HEK293 (cell line): Measurements from ENCODE around the gene UBE3B.
A peak's percentile ranks its signal among the peaks of the same experiment; 100 is the strongest.

Source experiments
- CTCF ChIA-PET: fragments of 350-600 bp; formaldehyde crosslinking; extraction: SDS; loops from one replicate; lab custom pipeline; 2021; ENCODE audit warnings: antibody characterized with exemption; lab: Yijun Ruan, JAX
- POLR2A ChIA-PET: fragments of 300-600 bp; formaldehyde crosslinking; extraction: SDS; loops from one replicate; lab custom pipeline; 2020; ENCODE audit warnings: antibody characterized with exemption, inconsistent platforms; lab: Yijun Ruan, JAX
- H3K27ac ChIP-seq: fragments of 200-500 bp; sonication (Bioruptor generic); 2 replicates; pipeline ENCODE4 v1.5.1; 2014; ENCODE audit warnings: low read depth, low read length, control low read depth, inconsistent platforms; ENCODE audit errors: extremely low read depth
- H3K36me3 ChIP-seq, 2 experiments: fragments of 200-500 bp in 1 of 2; sonication (Bioruptor generic) in 1 of 2; 1 replicate in 1 of 2; 2 replicates in 1 of 2; pipeline ENCODE4 v1.5.1; 2014 to 2017; ENCODE audit warnings: inconsistent platforms in 2 of 2, low read length in 2 of 2; ENCODE audit not compliant: control insufficient read depth in 2 of 2, insufficient read depth in 1 of 2
- H3K4me1 ChIP-seq: fragments of 200-500 bp; sonication (Bioruptor generic); 2 replicates; pipeline ENCODE4 v1.5.1; 2014; ENCODE audit warnings: mild to moderate bottlenecking, low read length, inconsistent platforms; ENCODE audit not compliant: control insufficient read depth, insufficient read depth
- H3K4me3 ChIP-seq: 2 replicates; pipeline ENCODE4 v1.5.1; 2011; ENCODE audit warnings: low read depth, mild to moderate bottlenecking, control low read depth, low read length, moderate library complexity
- H3K9me3 ChIP-seq: fragments of 200-500 bp; sonication (Bioruptor generic); 2 replicates; pipeline ENCODE4 v1.5.1; 2014; ENCODE audit warnings: low read depth, low read length, inconsistent platforms; ENCODE audit not compliant: control insufficient read depth, insufficient read depth
- EGR2 ChIP-seq: fragments of 450-650 bp; formaldehyde crosslinking; IDR thresholded peaks from 2 replicates; pipeline ENCODE4 v1.5.1; 2016; ENCODE audit warnings: low read depth, missing biosample characterization, missing genetic modification characterization
- FEZF1 ChIP-seq: fragments of 450-650 bp; formaldehyde crosslinking; IDR thresholded peaks from 2 replicates; pipeline ENCODE4 v1.5.1; 2016; ENCODE audit warnings: missing biosample characterization, missing genetic modification characterization
- ZBTB8A ChIP-seq: fragments of 450-650 bp; formaldehyde crosslinking; IDR thresholded peaks from 2 replicates; pipeline ENCODE4 v1.5.1; 2016; ENCODE audit warnings: missing biosample characterization, missing genetic modification characterization
- ZNF157 ChIP-seq: fragments of 450-650 bp; formaldehyde crosslinking; IDR thresholded peaks from 2 replicates; pipeline ENCODE4 v1.5.1; 2016; ENCODE audit warnings: missing biosample characterization, missing genetic modification characterization
- ZNF184 ChIP-seq: fragments of 450-650 bp; IDR thresholded peaks from 2 replicates; pipeline ENCODE4 v1.5.1; 2018; ENCODE audit warnings: missing biosample characterization, mild to moderate bottlenecking, missing genetic modification characterization
- ZNF2 ChIP-seq: fragments of 450-650 bp; formaldehyde crosslinking; IDR thresholded peaks from 2 replicates; pipeline ENCODE4 v1.5.1; 2016; ENCODE audit warnings: missing biosample characterization, missing genetic modification characterization
- ZNF354C ChIP-seq: fragments of 450-650 bp; formaldehyde crosslinking; IDR thresholded peaks from 2 replicates; pipeline ENCODE4 v1.5.1; 2016; ENCODE audit warnings: missing biosample characterization, missing genetic modification characterization, low read depth, borderline replicate concordance
- ZNF571 ChIP-seq: fragments of 450-650 bp; formaldehyde crosslinking; IDR thresholded peaks from 2 replicates; pipeline ENCODE4 v1.5.0; 2017; ENCODE audit warnings: missing biosample characterization, missing genetic modification characterization
- ZNF600 ChIP-seq: fragments of 450-650 bp; formaldehyde crosslinking; IDR thresholded peaks from 2 replicates; pipeline ENCODE4 v1.5.1; 2016; ENCODE audit warnings: missing biosample characterization, missing genetic modification characterization
- ZNF623 ChIP-seq: fragments of 450-650 bp; formaldehyde crosslinking; IDR thresholded peaks from 2 replicates; pipeline ENCODE4 v1.5.1; 2016; ENCODE audit warnings: missing biosample characterization, missing genetic modification characterization
- TF ChIP-seq, protein P1 (sequence below): fragments of 450-650 bp; formaldehyde crosslinking; IDR thresholded peaks from 2 replicates; pipeline ENCODE4 v1.5.1; 2016; ENCODE audit warnings: missing biosample characterization, missing genetic modification characterization
- TF ChIP-seq, protein P2 (sequence below): fragments of 450-650 bp; formaldehyde crosslinking; IDR thresholded peaks from 2 replicates; pipeline ENCODE4 v1.5.1; 2016; ENCODE audit warnings: missing biosample characterization, missing genetic modification characterization
- TF ChIP-seq, protein P3 (sequence below): fragments of 450-650 bp; formaldehyde crosslinking; IDR thresholded peaks from 2 replicates; pipeline ENCODE4 v1.5.1; 2016; ENCODE audit warnings: missing biosample characterization, missing genetic modification characterization, borderline replicate concordance

Gene UBE3B

DNA sequence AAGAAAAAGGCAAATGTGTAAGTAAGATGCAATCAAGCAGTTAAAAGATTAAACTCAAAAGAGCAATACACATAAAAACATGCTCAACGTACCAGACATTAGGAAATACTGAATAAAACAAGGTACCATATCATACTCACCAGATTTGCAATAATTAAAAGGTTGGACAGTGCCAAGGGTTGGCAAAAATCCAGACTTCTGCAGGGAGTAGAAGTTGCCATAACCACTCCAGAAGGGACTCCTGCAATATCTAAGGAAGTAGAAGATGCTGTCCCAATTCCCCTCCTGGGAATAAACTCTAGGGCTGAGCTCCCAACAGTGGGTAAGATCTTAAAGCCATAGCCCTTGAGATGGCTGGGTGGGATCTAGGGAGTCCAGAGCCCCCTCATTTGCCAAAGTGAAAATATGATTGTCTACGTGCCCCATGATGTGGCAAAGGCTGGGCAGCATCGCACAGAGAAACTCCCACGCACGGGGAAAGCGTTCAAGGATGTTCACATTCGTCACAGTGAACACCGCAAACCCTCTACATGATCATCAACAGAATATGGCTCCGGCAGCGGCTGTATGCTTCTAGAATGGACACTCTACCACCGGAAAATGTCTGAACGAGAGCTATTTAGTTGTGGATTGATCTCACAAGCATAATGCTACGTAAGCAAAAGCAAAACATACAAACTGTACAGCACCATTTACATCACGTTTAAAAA lies 12.6 kb upstream of the UBE3B start:
- Histone ChIP-seq H3K27ac (no peak overlapping the region), H3K4me3 (no peak overlapping the region), H3K4me1 (peaks cover 16% of the 10 kb centered on the region), H3K36me3 (peaks cover 0 to 57% of the 10 kb centered on the region in 2 experiments; a peak in 2 of 3 replicates), H3K9me3 (no peaks in the 10 kb centered on the region)
- CTCF ChIA-PET, result interaction anchor here (0.6 to 5.3 kb wide), 4 partner anchors 12 to 71 kb away, joined by 3 to 27 read pairs (median 4); no protein-coding TSS in a partner anchor
- TF ChIP-seq ZNF623 (tag by site-specific recombination) (no peak), ZBTB8A (no peak), ZNF2 (tag by site-specific recombination) (no peak), ZNF354C (tag by site-specific recombination) (no peak), FEZF1 (tag by site-specific recombination) (0 out of 2 replicates have a peak, but pooled peaks have one; percentile 17), ZNF600 (0 out of 2 replicates have a peak, but pooled peaks have one; percentile 31)
- TF ChIP-seq, protein P1, sequence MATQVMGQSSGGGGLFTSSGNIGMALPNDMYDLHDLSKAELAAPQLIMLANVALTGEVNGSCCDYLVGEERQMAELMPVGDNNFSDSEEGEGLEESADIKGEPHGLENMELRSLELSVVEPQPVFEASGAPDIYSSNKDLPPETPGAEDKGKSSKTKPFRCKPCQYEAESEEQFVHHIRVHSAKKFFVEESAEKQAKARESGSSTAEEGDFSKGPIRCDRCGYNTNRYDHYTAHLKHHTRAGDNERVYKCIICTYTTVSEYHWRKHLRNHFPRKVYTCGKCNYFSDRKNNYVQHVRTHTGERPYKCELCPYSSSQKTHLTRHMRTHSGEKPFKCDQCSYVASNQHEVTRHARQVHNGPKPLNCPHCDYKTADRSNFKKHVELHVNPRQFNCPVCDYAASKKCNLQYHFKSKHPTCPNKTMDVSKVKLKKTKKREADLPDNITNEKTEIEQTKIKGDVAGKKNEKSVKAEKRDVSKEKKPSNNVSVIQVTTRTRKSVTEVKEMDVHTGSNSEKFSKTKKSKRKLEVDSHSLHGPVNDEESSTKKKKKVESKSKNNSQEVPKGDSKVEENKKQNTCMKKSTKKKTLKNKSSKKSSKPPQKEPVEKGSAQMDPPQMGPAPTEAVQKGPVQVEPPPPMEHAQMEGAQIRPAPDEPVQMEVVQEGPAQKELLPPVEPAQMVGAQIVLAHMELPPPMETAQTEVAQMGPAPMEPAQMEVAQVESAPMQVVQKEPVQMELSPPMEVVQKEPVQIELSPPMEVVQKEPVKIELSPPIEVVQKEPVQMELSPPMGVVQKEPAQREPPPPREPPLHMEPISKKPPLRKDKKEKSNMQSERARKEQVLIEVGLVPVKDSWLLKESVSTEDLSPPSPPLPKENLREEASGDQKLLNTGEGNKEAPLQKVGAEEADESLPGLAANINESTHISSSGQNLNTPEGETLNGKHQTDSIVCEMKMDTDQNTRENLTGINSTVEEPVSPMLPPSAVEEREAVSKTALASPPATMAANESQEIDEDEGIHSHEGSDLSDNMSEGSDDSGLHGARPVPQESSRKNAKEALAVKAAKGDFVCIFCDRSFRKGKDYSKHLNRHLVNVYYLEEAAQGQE, result peak; percentile 73
- TF ChIP-seq, protein P2, sequence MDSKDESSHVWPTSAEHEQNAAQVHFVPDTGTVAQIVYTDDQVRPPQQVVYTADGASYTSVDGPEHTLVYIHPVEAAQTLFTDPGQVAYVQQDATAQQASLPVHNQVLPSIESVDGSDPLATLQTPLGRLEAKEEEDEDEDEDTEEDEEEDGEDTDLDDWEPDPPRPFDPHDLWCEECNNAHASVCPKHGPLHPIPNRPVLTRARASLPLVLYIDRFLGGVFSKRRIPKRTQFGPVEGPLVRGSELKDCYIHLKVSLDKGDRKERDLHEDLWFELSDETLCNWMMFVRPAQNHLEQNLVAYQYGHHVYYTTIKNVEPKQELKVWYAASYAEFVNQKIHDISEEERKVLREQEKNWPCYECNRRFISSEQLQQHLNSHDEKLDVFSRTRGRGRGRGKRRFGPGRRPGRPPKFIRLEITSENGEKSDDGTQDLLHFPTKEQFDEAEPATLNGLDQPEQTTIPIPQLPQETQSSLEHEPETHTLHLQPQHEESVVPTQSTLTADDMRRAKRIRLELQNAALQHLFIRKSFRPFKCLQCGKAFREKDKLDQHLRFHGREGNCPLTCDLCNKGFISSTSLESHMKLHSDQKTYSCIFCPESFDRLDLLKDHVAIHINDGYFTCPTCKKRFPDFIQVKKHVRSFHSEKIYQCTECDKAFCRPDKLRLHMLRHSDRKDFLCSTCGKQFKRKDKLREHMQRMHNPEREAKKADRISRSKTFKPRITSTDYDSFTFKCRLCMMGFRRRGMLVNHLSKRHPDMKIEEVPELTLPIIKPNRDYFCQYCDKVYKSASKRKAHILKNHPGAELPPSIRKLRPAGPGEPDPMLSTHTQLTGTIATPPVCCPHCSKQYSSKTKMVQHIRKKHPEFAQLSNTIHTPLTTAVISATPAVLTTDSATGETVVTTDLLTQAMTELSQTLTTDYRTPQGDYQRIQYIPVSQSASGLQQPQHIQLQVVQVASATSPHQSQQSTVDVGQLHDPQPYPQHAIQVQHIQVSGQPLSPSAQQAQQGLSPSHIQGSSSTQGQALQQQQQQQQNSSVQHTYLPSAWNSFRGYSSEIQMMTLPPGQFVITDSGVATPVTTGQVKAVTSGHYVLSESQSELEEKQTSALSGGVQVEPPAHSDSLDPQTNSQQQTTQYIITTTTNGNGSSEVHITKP (tag by site-specific recombination), result no peak
- POLR2A ChIA-PET, result interaction anchor here (1.8 kb wide), 1 partner anchor 12 kb away, joined by 5 read pairs; the partner anchor contains the start of genes KCTD10 and UBE3B

DNA sequence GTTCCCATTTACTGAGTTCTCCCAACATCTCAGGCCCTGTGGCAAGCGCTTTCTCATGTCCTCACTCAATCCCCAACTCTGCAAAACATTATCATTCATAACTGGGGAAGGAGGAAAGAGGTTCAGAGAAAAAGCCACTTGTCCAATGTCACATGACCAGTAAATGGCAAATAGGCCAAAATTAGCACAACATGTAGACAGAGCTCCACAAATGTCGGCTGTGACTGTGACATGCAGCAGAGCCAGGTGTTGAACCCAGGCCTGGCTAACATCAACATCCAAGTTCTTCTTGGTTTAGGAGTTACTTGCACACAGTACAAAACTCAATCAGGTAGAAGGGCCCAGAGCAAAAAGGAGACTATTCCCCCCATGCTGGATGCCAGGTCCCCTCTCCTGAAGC lies 11.1 kb upstream of the UBE3B start:
- Histone ChIP-seq H3K4me1 (peaks cover 16% of the 10 kb centered on the region), H3K36me3 (peaks cover 0 to 52% of the 10 kb centered on the region in 2 experiments; a peak in 2 of 3 replicates), H3K4me3 (no peak overlapping the region), H3K27ac (no peak overlapping the region), H3K9me3 (no peaks in the 10 kb centered on the region)
- CTCF ChIA-PET, result no interaction called here
- TF ChIP-seq ZNF571 (no peak), ZNF184 (tag by site-specific recombination) (no peak)
- POLR2A ChIA-PET, result no interaction called here

DNA sequence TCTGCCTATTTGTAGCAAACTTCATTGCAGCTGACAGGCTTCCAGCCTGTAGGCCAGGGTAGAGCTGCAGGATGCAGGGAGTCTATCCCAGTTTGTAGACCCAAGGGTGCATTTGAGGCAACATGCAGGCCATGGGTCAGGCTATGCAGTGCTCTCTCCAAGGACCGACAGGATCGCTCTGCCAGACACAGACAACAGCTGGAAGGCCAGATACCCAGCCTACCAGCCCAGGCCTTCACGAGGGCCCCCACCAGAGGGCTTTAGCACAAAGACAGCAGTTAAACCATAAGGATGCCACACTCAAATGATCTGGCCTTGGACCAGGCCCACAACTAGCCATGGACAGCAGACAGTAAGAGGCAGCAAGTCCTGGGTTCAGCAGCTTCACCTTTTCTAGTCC lies 10.6 kb upstream of the UBE3B start:
- ChIA-PET CTCF (no interaction called here), POLR2A (interaction anchor here (1.1 kb wide), 1 partner anchor 10 kb away, joined by 5 read pairs; the partner anchor contains the start of genes KCTD10 and UBE3B)
- peaks cover 0 to 52% of the 10 kb centered on the region in 2 experiments; a peak in 2 of 3 replicates for H3K36me3 ChIP-seq
- H3K4me3 ChIP-seq, result no peak overlapping the region
- H3K4me1 ChIP-seq, result peaks cover 16% of the 10 kb centered on the region
- no peak overlapping the region for H3K27ac ChIP-seq
- no peaks in the 10 kb centered on the region for H3K9me3 ChIP-seq
- TF ChIP-seq, protein P3, sequence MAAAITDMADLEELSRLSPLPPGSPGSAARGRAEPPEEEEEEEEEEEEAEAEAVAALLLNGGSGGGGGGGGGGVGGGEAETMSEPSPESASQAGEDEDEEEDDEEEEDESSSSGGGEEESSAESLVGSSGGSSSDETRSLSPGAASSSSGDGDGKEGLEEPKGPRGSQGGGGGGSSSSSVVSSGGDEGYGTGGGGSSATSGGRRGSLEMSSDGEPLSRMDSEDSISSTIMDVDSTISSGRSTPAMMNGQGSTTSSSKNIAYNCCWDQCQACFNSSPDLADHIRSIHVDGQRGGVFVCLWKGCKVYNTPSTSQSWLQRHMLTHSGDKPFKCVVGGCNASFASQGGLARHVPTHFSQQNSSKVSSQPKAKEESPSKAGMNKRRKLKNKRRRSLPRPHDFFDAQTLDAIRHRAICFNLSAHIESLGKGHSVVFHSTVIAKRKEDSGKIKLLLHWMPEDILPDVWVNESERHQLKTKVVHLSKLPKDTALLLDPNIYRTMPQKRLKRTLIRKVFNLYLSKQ, result no peak
- TF ChIP-seq ZNF157 (tag by site-specific recombination), result no peak
- TF ChIP-seq EGR2 (tag by site-specific recombination), result no peak
